Prostate gland (tissue), 2 donors: Measurements from ENCODE around the gene AKR7A2.

Experiments used
- POLR2A ChIP-seq: fragments of 450-650 bp; IDR thresholded peaks from one replicate; pipeline ENCODE4 v1.6.1; 2016; ENCODE audit warnings: antibody characterized with exemption, mild to moderate bottlenecking
- TF ChIP-seq, protein P1 (sequence below), 4 experiments: fragments of 200-600 bp in 2 of 4; fragments of 450-650 bp in 2 of 4; sonication (generic) in 2 of 4; IDR thresholded peaks; 1 replicate in 3 of 4; 2 replicates in 1 of 4; pipeline ENCODE4 v1.5.1; 2016 to 2019; ENCODE audit warnings: antibody characterized with exemption in 4 of 4, mild to moderate bottlenecking in 2 of 4, moderate library complexity in 2 of 4

DNA sequence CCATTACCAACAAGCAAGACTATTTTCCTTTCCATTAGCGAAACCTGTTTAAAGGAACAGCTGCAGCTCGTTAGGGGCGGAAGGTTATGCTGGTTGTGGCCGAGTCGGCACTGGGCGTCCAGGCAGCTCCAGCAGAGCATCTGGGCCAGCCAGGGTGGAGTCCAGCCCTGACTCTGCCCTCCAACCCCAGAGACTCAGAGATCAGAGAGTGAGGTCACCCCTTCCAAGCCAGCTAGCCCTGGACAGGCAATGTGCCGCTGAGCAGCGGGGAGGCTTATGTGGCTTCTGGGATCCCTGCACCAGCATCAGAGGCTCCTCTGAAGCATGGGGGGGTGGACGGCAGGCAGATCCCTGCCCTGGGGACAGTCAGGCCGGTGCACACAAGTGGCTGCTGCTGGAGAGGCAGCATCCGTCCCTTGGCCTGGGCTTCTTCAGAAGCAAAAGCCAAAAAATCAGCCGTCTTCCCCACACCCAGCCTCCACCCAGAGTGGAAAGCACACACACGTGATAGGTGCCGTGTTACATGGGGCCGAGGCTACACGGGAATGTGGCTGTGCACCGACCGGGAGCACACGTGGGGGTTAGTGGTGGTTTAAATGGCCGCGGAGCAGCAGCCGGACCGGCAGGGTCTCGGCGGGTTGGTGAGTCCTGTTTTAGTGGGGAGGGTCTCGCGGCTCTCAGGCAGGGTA, 30.3 kb upstream of the AKR7A2 start:
- TF ChIP-seq, protein P1, sequence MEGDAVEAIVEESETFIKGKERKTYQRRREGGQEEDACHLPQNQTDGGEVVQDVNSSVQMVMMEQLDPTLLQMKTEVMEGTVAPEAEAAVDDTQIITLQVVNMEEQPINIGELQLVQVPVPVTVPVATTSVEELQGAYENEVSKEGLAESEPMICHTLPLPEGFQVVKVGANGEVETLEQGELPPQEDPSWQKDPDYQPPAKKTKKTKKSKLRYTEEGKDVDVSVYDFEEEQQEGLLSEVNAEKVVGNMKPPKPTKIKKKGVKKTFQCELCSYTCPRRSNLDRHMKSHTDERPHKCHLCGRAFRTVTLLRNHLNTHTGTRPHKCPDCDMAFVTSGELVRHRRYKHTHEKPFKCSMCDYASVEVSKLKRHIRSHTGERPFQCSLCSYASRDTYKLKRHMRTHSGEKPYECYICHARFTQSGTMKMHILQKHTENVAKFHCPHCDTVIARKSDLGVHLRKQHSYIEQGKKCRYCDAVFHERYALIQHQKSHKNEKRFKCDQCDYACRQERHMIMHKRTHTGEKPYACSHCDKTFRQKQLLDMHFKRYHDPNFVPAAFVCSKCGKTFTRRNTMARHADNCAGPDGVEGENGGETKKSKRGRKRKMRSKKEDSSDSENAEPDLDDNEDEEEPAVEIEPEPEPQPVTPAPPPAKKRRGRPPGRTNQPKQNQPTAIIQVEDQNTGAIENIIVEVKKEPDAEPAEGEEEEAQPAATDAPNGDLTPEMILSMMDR (IDR thresholded peaks at IDR 0.05): no peak
- no peak for TF ChIP-seq POLR2A
